ENCODE results near the gene TTC7B. TPM values are rescaled to one million over a fixed set of nuclear protein-coding genes. Genes with fewer than 3 reads are reported as not detected.

Gene TTC7B
- total and polyA plus RNA-seq, 7 donors, result 18.9 to 97.0 (median 59.0) TPM

DNA sequence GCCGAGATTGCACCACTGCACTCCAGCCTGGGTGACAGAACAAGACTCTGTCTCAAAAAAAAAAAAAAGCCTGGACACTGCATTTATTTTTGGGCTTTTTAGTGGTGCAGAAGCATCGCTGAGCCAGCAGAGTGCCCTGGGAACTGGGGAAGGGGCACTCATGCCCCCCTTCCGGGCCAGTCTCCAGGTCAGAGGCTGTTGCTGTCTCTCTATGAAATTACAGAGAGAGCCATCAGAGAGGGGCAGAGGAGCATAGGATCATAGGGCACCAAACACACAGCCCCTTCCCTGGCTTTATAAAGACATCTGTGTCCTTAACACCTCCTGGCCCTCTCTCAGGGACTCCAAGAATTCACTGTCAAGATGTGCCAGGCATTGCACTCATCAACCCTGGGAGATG, 223.6 kb downstream of the TTC7B start:
- TF ChIP-seq CTCF (IDR thresholded peaks at IDR 0.05), result no peak
- no peaks in the 10 kb centered on the region for H3K27me3 ChIP-seq (ENCODE audit: insufficient read depth in 3 of 3, low read length in 2 of 3)
- intact Hi-C loops (cut with DNase I), result no loop called here
- no peak overlapping the region for H3K27ac ChIP-seq
- peaks cover 6% of the 10 kb centered on the region for H3K4me1 ChIP-seq
- peaks cover 0 to 40% of the 10 kb centered on the region in 2 donors for H3K36me3 ChIP-seq (ENCODE audit: insufficient read depth in 1 of 2, low read depth in 1 of 2)
- no peaks in the 10 kb centered on the region for H3K9me3 ChIP-seq
- DNase-seq (no peak), ATAC-seq (no peak)
- no peak overlapping the region for H3K4me3 ChIP-seq
- 93 to 100% (median 99%) methylated on average over 2 to 3 of the region's 3 CpGs for WGBS, 3 donors

GRCh38 chr14:90587918-90588317, 228.3 kb downstream of the TTC7B start:
- DNase-seq (peak; percentile 72 to 91), ATAC-seq (peak; percentile 97 to 99 (median 98))
- H3K36me3 ChIP-seq (ENCODE audit: insufficient read depth in 1 of 2, low read depth in 1 of 2), result peaks cover 0 to 37% of the 10 kb centered on the region in 2 donors
- intact Hi-C loops (cut with DNase I), result no loop called here
- no peaks in the 10 kb centered on the region for H3K27me3 ChIP-seq (ENCODE audit: insufficient read depth in 3 of 3, low read length in 2 of 3)
- H3K4me3 ChIP-seq, result no peak overlapping the region
- WGBS, 3 donors, result 33 to 65% (median 52%) methylated on average over 10 of the region's 10 CpGs
- peaks cover 14% of the 10 kb centered on the region for H3K4me1 ChIP-seq
- H3K9me3 ChIP-seq, result no peaks in the 10 kb centered on the region
- no peak for TF ChIP-seq CTCF (IDR thresholded peaks at IDR 0.05)
- peak overlapping the region; percentile 85 for H3K27ac ChIP-seq

- intact Hi-C loops (cut with DNase I), result no loop called here
- no peak overlapping the region for H3K4me3 ChIP-seq
- H3K27me3 ChIP-seq (ENCODE audit: insufficient read depth in 3 of 3, low read length in 2 of 3), result no peaks in the 10 kb centered on the region
- no peaks in the 10 kb centered on the region for H3K9me3 ChIP-seq
- peaks cover 14% of the 10 kb centered on the region for H3K4me1 ChIP-seq
- WGBS, 3 donors, result 54 to 92% (median 76%) methylated on average over 6 of the region's 6 CpGs
- peak; percentile 9 to 38 (median 12) for ATAC-seq
- DNase-seq, result no peak
- peak overlapping the region; percentile 85 for H3K27ac ChIP-seq
- TF ChIP-seq CTCF (IDR thresholded peaks at IDR 0.05), result no peak
- H3K36me3 ChIP-seq (ENCODE audit: insufficient read depth in 1 of 2, low read depth in 1 of 2), result peaks cover 0 to 31% of the 10 kb centered on the region in 2 donors
Observed at GRCh38 chr14:90587252-90587910, 228.8 kb downstream of the TTC7B start.

- H3K4me3 ChIP-seq, result no peak overlapping the region
- H3K4me1 ChIP-seq, result peaks cover 18% of the 10 kb centered on the region
- TF ChIP-seq CTCF (IDR thresholded peaks at IDR 0.05), result no peak
- peaks cover 0 to 9% of the 10 kb centered on the region in 2 donors for H3K36me3 ChIP-seq (ENCODE audit: insufficient read depth in 1 of 2, low read depth in 1 of 2)
- 66 to 82% (median 70%) methylated on average over 8 of the region's 8 CpGs for WGBS, 3 donors
- intact Hi-C loops (cut with DNase I), result no loop called here
- H3K9me3 ChIP-seq, result no peaks in the 10 kb centered on the region
- H3K27me3 ChIP-seq (ENCODE audit: insufficient read depth in 3 of 3, low read length in 2 of 3), result no peaks in the 10 kb centered on the region
- ATAC-seq (no peak), DNase-seq (no peak)
- H3K27ac ChIP-seq, result no peak overlapping the region
Observed at GRCh38 chr14:90585106-90585505, 231.1 kb downstream of the TTC7B start.

Data from psoas muscle (tissue), 8 donors.